ENCODE data around the gene BFSP1.
A peak's percentile ranks its signal among the peaks of the same experiment; 100 is the strongest.

The BFSP1 gene

DNA sequence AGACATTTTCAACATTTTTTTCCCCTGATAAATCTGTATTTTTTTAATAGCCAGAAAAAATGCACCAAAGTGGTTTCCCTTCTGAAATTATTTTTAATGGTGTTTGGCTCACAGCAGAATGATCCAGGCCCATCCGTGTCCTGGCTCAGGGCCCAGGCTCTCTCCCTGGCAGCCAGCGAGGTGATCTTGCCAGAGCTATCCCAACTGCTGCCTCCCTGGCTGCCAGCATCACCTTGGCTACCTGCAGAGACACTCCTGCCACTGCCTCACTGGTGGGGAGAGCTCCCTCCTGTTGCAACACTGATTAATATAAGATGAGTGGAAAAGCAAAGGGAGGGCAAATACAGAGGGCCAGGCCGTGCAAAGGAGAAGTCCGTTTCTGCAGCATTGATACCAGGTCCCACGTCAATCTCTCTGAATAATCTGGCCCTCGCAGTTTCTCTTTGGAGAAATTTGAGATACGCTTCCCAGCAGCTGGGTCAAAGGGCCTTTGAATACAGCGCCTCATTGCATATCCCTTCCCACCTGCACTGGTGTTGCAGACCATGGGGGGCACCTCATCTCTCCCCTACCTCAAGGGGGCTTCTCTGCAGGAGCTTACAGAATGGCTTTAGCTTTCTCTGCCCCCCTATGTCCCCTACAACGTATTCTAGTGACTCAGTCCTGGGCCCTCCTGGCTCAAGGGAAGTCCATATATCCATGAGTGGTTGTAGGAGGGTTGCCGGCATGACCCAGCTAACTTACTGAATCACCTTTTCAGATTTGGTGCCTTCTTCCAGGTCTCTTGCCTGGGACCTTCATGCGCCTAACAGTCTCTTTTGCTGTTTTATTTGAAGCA is 25.9 kb upstream of the BFSP1 start:
- DNase-seq: no peak

DNA sequence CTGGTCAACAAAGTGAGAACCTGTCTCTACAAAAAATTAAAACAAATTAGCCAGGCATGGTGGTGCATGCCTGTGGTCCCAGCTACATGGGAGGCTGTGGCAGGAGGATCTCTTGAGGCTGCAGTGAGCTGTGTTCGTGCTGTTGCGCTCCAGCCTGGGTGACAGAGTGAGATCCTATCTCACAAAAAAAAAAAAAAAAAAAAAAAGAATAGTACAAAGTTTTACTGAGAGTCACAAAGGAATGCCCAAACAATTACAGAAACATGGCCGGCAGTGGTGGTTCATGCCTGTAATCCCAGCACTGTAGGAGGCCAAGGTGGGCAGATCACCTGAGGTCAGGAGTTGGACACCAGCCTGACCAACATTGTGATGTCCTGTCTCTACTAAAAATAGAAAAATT is 23.9 kb upstream of the BFSP1 start:
- no peak for DNase-seq

DNA sequence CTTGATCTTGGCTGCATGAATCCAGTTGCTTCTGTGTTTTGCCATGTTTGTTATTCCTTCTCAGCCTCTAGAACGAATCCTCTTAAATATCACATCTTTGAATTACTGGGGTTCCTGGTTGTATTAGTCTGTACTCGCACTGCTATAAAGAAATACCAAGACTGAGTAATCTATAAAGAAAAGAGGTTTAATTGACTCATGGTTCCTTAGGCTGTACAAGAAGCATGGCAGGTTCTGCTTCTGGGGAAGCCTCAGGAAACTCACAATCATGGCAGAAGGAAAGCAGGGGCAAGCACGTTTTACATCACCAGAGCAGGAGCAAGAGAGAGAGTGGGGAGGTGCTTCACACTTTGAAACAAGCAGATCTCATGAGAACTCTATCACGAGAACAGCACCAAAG is 18.0 kb upstream of the BFSP1 start:
- no peak for DNase-seq

DNA sequence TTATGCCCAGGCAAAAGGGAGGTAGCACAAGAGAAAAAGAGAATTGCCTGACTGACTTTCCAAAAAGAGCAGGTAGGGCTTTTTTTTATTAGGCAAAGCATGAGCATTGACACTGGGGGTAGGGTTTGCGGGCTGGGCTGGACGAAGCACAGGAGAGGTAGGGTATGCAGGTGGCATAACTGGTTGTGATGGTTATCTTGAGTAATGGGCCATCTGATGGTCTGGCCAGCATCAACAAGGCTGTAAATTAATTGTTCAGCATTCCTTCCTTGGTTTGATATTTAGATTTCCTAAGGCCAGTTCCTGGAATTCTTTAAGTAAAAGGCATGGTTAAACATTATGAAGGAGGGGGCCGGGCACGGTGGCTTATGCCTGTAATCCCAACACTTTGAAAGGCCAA is 13.9 kb upstream of the BFSP1 start:
- no peak for DNase-seq

DNA sequence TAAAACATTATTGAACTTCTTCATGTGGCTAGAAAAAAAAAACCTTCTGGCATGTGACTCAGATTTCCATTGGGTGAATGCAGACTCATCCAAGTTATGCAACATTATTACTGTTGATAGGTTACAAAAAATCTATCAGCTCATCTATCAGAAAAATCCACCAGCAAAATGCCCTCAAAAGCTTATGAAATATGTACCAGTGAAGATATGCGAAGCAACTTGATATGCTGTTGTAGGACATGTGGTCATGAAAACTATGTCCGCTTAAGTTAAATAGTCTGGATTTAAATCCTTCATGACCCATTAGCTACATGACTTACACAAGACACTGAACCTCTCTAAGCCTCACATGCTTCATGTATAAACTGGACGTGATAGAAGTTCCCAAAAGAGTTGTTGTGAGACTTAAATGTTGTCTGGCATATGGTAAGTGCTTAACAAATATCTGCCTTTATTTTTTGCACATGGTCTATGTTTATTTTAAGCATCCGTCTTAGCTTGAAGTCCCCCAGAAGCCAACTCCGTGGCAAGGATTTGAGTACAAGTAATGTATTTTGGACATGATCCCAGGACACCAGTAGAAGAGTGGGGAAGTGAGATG is 12.5 kb upstream of the BFSP1 start:
- DNase-seq: no peak

DNA sequence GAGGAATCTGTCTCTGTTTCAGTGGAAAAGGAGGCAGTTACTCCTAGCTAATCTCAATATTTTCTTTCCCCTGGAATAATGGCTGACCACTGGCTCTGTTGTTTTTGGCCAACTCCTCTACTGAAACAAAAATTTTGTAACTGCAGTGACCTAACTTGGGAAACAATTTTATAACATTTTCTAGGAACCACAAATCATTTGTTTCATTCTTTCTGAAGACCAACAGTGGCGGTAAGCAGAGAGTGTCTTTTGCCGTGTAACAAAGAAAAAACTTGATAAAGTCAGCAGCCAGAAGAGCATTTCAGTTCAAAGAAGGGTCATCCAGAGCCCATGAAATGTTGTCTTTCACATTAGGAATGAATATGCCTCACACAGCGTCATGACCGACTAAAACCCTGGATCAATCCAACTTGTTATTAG is 11.8 kb upstream of the BFSP1 start:
- DNase-seq: no peak

DNA sequence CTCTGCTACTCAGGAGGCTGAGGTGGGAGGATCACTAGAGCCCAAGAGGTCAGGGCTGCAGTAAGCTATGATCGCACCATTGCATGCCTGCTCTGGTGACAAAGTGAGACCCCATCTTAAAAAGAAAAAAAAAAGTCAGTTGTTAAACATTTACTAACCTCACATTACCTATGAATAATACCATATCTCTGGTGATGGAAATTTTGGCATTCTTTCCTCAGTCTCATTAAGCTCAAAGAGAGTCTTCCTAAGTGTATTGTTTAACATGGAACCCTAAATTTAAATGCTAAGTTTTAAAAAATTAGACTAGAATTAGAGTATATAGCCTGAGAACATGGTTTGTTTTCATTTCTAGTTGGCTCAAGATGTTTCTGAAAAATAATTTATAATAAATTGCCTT is 11.3 kb upstream of the BFSP1 start:
- no peak for DNase-seq

DNA sequence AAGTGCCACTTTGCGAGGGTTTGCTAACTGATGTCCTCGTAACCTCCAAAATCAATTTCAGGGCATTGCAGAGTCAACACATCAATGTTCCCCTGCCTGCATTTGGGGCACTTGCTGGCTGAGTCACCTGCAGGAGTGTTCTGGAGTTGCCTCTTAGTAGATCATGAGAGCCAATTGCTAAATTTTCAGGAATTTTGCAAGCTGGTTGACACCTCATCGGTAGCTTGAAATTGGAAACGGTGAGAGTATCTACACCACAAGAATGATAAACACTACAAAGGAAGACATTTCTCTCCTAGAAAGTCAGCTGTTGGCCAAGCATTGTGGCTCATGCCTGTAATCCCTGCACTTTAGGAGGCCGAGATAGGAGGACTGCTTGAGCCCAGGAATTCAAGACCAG is 10.8 kb upstream of the BFSP1 start:
- DNase-seq: no peak

DNA sequence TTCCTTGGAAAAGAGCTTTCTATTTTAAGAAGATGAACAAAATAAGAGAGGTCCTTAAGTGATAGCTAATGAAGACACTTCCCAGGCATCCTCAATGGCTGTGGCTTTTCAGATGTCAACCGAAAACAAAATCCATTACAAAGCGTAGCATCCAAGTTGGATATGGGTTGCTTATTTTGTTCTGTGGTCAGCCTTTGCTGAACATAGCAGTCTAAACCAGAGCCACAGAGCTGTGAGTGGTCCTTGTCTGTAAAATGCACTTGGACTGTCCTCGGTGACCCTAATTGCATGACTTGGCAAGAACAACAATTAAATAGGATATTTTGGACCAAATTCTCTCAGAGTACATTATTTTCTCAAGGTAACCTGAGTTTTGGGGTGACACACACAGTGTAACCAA is 10.4 kb upstream of the BFSP1 start:
- DNase-seq: no peak

DNA sequence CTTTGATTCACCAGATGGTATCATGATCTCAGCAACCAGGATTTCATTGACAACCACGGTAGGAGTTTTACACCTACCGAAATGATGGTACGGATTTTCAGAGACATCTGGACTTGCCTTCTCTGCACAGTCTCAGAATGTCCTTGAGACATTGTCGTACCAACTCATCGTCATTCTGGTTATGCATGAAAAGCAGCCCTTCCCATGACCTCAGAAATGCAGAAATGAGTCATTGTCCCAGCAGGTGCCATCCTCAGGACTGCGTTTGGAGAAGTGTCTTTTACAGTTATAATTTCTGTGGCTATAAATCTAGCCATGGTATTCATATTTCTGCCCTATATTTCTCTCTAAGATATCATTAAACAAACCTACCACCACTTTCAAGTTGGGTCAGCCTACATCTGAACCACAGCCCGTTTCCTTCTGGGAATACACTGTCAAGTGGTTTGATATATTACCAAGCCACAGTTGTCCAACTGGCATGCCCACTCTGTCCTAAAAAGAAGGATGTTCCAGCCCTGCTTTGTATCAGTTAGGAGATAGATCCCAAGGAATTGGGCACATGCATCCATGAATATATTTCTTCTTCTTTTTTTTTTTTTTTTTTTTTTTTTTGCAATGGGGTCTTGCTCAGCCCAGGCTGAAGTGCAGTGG is 7.5 kb upstream of the BFSP1 start:
- no peak for DNase-seq

DNA sequence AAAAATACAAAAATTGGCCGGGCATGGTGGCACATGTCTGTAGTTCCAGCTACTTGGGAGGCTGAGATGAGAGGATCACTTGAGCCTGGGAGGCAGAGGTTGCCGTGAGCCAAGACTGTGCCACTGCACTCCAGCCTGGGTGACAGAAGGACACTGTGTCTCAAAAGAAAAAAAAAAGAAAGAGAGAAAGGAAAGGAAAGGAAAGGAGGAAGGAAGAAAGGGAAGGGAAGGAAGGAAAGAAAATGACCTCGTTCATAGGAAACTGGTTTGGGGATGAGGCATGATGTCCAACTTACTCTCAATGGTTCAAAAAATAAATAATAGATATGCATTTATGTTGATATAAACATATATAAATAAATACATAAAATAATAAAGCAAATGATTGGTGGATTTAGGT is 6.8 kb upstream of the BFSP1 start:
- DNase-seq: no peak

DNA sequence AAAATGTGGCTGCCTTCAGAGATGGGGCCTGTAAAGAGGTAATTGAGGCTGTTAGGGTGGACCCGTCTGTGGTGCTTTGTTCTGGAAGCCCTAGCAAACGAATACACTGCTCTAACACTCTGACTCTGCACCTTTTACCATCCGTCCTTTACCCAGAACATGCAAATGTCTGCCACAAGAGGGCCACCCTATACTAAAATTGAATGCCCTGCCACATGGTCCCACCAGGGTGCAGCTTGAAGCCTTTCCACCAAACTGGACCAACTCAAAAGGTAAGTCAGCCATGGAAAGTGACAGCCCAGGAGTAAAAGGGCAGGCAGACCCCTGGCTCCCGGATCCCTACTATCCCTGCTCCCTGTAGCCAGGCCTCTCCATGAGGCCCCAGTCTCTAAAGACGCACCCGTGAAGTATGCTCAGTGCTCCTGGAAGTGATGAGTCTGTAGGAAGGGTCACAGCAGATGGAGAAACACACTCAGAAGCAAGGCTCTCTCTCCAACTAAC is 5.8 kb upstream of the BFSP1 start:
- DNase-seq: peak; percentile 69

DNA sequence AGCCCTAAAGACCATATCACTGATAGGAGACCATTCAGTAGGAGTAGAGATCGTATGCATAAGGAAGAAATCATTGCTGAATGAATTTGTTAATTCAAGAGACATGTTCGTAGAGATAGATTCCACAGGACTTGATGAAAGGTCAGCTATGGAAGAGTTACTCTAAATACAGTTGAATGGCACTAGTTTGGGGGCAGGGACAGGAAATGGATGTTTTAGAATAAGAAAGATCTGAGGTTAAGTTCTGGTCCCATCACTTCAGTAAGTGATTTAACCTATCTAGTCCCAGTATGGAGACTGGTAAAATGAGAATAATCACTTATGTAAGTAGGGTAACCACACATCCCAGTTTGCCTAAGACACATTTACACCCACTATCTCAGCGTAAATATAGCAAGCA is 2.9 kb upstream of the BFSP1 start:
- DNase-seq: no peak

DNA sequence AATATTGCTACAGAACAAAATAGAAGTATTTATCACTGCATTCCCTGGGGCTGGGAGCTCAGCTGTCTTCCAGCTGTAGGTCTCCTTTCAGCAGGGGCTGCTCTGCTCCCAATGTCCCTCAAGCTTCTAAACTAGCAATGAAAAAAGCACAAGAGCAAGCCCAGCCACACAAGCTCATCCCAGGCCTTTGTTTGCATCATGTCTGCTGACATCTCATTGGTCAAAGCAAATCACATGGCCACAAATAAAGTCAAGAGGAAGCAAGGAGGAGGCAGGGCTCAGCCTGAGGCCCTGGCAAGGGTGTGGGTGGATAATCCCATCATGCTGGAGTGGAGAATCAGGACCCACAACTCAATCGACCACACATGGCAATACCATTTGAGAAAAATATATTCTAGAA is 2.2 kb upstream of the BFSP1 start:
- no peak for DNase-seq

DNA sequence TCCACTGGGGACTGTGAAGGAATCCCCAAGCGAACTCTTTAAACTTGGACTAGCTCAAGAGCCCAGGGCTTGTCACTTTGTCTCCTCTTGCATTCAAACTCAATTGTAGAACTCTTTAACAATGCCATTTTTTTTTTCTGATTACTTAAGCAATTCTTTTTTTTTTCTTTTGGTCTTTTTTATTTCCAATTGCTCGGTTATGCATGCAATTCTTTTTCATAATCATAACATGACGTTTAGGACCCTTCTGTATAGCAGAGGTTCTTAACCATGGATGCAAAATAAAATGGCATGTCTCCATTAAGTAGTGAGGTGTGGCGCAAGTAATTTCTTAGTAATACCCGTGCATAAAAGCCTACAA is 466 bp upstream of the BFSP1 start:
- no peak for DNase-seq

DNA sequence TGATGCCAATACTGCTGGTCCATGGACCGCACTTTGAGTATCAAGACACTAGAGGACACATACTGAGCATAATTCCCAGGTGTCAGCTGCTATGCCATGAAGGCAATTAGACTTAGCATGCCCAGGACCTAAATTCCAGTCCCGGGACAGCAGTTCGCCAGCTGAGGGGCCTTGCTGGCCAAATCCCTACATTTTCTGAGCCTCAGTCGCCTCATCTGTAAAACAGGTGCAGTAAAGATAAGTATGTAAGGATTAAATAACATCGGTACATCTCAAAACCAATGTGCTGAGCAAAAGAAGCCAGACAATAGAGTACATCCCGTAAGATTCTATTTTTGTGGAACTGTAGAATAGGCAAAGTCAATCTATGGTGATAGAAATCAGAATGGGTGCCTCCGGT is 1.0 kb downstream of the BFSP1 start:
- no peak for DNase-seq

DNA sequence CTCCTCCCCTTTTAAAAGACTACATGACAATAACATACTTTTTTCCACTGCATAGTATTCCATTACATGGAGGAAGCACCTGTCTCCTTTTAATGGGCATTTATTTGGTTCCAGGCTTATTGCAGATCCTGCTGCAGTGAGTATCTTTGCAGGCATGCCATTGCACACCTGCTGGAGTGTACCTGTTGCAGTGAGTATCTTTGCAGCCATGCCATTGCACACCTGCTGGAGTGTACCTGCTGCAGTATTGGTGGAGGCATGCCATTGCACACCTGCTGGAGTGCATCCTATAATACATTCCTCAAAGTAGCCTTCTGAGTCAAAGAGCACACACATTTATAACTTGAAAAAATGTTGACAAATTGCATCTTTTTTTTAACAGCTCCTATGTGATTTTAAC is 1.6 kb downstream of the BFSP1 start:
- DNase-seq: no peak

DNA sequence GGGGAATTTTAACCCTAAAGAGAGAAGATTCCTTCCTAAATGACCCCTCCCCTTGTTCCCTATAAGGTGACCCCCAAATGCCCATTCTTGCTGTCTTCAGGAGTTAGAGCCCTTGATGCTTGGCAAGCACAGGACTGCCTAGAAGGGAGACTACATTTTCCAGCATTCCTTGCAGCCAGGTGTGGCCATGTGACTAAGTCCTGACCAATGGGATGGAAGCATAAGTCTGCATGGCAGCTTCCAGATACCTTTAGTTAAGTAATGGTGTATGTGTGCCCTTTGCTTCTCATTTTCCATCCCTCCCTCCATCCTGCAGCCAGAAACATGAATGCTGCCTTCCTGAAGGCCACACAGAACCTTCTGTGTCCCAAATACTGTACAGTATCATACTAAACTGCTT is 5.5 kb downstream of the BFSP1 start:
- no peak for DNase-seq

DNA sequence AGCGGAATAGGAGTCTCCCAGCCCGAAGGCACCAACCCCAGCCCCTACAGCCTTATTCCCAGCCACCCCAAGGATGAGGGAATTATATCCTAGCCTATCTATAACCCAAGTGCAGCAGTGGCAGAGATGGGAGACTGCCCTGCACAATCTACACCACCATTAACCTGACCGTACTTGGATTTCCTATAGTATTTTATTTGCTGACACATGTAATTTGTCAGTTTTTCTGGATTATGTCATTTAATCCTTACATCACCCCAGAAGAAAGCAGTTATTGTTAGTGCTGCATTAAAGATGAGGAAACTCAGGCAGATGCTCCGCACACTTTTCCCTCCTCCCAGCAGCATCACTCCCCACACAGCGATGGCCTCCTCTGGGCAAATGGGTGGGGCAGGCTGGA is 6.0 kb downstream of the BFSP1 start:
- no peak for DNase-seq

DNA sequence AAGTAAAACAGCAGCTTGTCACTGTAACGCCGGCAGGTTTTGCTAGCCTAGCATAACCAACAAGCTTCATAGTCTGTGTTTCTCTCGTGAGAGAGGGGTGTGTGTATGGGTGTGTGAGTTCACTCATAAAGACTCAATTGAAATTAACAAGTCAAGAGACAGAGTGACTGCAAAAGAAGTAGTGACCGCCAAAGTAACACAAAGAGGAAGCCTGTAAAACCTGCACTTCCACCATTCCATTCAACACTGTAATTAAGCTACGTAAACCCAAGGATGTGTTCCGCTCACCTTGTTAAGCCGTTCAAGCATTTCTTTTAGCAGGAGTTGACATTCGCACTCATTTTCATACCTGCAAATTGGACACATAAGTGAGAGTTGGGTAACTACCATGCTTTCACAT is 6.6 kb downstream of the BFSP1 start:
- no peak for DNase-seq

DNA sequence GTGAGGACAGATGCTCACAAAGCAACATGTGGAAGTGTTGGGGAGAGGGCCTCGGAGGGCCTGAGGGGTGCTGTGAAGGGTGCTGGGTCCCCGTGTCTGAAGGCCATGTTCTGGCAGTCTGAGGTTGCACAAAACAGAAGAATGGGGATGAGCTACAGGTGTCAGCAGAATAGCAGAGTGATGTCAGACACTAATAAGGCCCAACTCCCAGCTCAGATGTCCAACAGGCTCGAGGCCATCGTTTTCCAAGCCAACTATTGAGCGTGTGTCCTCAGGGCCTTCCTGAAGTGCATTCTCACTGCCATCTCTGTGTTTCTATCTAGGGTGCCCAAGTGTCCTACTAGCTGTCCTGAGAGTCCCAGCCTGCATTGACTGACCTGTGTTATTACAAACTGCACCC is 7.9 kb downstream of the BFSP1 start:
- no peak for DNase-seq

DNA sequence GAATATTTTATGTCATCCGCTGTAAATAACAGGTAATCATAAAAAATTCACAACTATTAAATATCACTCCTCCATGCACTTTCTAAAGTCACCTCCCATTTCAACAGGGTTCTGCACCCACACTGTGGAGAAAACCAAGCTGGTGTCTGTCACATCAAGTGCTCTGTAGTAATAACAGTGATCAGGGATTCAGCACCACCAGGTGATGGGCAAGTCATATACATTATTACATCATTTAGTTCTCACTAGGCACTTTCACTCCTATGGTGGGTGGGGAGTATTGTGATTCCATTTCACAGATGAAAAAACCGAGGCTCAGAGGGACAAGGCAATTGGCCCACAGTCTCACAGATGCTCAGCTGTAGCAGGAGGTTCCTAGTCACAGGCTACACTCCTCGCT is 8.7 kb downstream of the BFSP1 start:
- no peak for DNase-seq

DNA sequence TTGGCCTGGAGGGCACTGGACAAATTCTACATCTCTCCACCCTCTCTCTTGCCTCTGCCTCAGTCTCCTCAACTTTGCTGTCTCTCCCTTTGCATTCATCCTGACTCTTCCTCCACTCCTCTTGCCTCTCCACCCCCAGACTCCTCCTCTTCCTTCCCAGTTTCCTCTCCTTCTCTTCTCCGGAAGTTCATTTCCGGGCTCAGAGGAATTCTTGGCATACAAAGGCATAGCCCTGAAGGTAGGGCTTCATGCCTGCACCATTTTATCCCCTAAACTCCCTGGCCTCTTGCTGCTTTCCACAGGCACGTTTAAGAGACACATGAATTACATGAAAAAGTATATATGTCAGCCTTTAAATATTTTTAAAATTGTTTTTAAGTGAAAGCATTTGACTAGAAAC is 10.6 kb downstream of the BFSP1 start:
- DNase-seq: no peak

DNA sequence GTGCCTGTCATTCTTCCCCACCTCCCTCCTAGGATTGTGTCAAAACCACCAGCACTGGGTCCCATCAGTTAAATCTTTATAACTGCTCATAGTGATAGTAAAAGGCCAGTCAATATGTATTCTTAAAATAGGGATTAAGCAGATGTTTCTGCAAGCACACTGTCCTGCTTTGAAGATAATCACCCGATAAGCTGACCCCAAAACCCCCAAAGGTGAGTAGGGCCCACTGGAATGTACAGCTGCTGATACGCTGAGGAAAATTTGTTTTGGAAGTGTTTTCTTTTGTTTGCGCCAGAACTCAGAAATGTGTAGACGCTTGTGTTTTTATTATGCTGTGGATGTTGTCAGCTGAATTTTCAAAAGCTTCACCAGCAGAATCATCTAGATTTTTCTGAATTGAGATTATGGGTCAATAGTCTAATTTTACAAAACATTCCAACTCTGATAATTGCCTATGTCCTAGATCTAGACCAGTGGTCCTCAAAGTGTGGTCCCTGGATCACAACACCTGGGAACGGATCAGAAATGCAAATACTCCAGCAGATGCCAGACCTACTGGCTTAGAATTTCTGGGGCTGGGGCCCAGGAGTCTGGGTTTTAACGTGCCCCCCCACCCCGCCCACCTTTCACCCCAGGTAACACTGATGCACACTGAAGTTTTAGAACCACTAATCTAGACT is 11.4 kb downstream of the BFSP1 start:
- DNase-seq: no peak

All from CD4-positive, alpha-beta T cell treated with Interleukin-15 for 1 hour (primary cell).